Erythroblast (primary cell): Measurements from ENCODE around the gene SPATA20.

Experiments used
- DNase-seq, 2 experiments: peaks; one replicate each; lab custom pipeline; 2025; lab: John Stamatoyannopoulos, UW
- GATA1 ChIP-seq: IDR thresholded peaks from 2 replicates; pipeline ENCODE4 v1.6.1; 2011; ENCODE audit warnings: low read depth, mild to moderate bottlenecking, control low read depth, low read length, moderate library complexity
- POLR2A ChIP-seq: IDR thresholded peaks from 2 replicates; pipeline ENCODE4 v1.6.1; 2011; ENCODE audit warnings: mild to moderate bottlenecking, low read length

SPATA20 gene

GRCh38 chr17:50529849-50530248, 17.1 kb upstream of the SPATA20 start:
- TF ChIP-seq POLR2A (no peak), GATA1 (no peak)
- DNase-seq, result no peak

DNA sequence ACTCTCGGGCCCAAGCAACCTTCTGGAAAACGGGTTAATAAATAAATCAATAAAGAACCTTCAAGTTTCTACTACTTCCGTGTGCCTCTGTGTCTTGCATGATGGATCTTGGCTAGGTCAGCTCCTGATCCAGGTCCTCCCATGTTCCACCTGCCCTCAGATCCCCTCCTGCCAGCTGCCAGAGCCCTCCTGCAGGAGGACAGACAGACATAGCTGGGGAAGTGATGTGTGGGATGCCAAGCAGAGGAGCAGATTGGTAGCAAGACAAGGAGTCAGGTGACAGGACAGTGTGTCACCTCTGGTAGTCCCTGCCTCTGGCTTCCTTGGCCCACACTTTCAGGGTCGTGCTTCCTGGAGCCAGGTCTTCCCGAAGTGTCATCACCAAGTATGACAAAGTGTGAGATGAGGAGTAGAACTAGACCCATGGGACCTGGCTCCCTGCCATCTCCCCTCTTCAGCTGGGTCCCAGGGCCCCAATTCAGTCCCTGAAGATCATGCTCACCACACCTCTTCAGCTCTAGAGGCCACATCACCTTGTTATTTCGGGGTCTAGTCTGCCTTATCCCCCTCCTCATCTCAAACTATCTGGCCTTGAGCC, 15.4 kb upstream of the SPATA20 start:
- peak; percentile 34 to 57 for DNase-seq
- TF ChIP-seq GATA1, result no peak
- no peak for TF ChIP-seq POLR2A

GRCh38 chr17:50532452-50533024, 14.4 kb upstream of the SPATA20 start, which contains the start of gene EPN3:
Gene EPN3 (plus strand): TSS chr17:50532735. CDS start chr17:50536557, 3,822 bp downstream.
- peak; percentile 24 to 39 for DNase-seq

GRCh38 chr17:50533185-50533584, 13.8 kb upstream of the SPATA20 start:
- DNase-seq, result peak; percentile 50 to 52
- TF ChIP-seq POLR2A (no peak), GATA1 (no peak)

More at GRCh38 chr17:50532452-50533024, 14.4 kb upstream of the SPATA20 start, which contains the start of gene EPN3:
- TF ChIP-seq POLR2A, result no peak

DNA sequence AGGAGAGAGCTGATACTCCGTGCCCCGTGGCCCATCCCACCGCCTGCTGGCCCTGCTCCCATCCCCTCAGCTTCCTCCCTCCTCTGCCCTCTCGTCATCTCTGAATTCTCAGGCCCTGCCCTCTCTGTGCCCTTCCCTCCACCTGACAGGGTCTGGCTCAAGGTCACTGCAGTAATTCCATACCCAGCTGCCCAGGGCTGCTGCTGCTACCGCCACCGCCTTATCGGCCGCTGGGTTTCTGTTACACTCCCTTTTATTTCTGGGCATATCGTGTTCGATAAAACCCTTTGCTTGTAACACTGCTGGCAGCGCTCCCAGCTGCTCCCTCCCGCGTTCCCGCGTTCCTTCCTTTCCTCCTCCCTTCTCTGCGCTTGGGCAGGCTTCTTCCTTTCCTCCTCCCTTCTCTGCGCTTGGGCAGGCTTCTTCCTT, 13.2 kb upstream of the SPATA20 start:
- no peak for TF ChIP-seq POLR2A
- no peak for TF ChIP-seq GATA1
- DNase-seq, result peak; percentile 68 to 79

DNA sequence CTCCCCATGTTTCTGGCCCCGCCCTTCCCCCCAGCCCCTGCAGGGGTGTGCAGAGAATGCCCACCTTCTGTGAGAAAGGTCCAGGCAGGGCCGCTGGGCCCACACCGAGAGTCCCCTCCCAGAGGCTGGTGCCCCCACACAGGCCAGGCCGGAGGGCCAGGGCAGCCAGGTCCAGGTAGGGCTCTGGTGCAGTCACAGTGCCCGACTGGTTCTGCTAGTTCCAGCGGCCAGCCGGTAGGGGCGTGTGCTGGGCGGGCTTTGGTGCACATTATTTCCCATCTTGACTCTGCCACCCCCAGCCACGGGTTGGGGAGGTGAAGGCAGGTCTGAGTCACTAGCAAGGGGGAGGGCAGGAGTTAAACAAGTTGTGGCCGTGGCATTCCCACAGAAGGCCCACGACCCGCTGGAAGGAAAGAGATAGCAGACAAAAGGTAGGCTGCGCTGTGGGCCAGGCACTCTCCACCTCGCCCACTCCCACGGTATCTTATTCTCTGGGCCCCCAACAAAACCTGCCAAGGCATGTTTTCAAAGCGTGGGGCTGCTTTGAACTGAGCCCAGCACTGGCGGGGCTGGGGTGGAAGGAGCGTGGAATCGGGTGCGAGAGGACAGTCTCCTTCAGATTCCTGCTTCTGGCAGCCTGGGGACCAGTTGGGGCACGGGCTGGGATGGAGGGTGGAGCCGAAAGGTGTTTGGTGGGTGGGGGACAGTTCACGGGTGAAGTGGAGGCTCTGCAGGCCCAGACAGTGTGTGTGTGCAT, 12.6 kb upstream of the SPATA20 start:
- DNase-seq, result peak; percentile 53 to 55
- no peak for TF ChIP-seq GATA1

DNA sequence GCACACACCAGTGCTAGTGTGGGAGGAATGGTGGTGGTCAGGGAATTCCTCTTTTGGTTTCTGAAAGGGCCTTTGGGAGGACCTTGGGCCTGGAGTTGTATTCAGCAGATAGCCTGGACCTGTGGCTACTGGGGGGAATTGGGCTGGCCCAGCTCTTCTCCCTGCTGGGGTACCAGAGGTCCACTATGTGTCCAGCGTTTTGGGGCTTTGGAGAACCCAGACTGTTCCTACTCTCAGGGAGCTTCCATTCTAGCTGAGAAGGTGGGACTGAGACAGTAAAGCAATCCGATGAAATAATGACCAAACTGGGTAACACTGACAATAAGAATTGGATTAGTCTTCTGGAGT, 12.0 kb upstream of the SPATA20 start:
- DNase-seq, result no peak
- TF ChIP-seq POLR2A (no peak), GATA1 (no peak)

GRCh38 chr17:50535407-50535806, 11.6 kb upstream of the SPATA20 start:
- TF ChIP-seq POLR2A (no peak), GATA1 (no peak)
- DNase-seq, result no peak

- TF ChIP-seq GATA1 (no peak), POLR2A (no peak)
- DNase-seq, result no peak
Observed at GRCh38 chr17:50536683-50537646, 10.0 kb upstream of the SPATA20 start.

DNA sequence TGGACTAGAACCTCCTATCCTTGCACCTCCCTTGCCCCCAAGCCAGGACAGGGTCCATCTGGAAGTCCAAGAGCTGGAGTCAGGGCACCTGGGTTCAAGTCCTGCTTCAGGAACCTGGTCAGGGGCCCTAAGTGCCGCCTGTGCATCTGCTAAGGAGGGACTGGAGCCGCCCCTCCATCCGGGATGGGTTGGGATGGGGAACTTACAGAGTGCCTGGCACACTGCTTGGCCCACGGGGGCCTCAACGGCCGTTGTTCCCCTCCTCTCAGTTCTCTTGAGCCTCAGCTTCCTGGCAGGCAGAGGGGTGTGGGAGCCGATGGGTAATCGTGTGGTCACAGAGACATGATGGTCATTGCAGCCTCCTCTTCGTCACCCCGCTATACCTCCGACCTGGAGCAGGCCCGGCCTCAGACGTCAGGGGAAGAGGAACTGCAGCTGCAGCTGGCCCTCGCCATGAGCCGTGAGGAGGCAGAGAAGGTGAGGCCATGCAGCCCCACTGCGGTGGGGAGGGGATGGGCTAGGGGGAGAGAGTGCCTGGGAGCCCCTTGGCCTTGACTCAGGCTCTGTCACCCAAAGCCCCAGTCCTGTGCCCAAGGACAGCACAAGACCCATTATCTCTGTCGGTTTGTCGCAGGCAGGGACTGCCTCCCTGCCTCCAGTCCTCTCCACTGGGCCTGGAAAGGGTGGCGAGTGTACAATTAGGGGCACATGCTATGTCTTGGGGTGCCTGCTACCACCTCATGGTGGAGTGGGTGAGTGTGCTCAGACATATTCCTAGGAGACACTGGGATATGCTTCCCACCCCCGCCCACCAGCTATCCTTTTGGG, 9.0 kb upstream of the SPATA20 start:
- DNase-seq, result no peak
- no peak for TF ChIP-seq POLR2A
- TF ChIP-seq GATA1, result no peak

GRCh38 chr17:50538549-50539410, 8.2 kb upstream of the SPATA20 start:
- no peak for TF ChIP-seq POLR2A
- no peak for TF ChIP-seq GATA1
- DNase-seq, result no peak
